OCI-LY3 (cell line): ENCODE results near the gene OSCP1.

Experiments
- EZH2phosphoT487 ChIP-seq: fragments of 200-600 bp; shearing (Covaris generic); IDR thresholded peaks from 2 replicates; pipeline ENCODE4 v1.6.1; 2018; ENCODE audit warnings: antibody characterized with exemption, mixed run types, low read depth
- TF ChIP-seq, protein P1 (sequence below): fragments of 200-600, 300-600 bp; sonication (generic); IDR thresholded peaks from 2 replicates; pipeline ENCODE4 v1.5.1; 2014; ENCODE audit warnings: antibody characterized with exemption, low read length, low read depth

DNA sequence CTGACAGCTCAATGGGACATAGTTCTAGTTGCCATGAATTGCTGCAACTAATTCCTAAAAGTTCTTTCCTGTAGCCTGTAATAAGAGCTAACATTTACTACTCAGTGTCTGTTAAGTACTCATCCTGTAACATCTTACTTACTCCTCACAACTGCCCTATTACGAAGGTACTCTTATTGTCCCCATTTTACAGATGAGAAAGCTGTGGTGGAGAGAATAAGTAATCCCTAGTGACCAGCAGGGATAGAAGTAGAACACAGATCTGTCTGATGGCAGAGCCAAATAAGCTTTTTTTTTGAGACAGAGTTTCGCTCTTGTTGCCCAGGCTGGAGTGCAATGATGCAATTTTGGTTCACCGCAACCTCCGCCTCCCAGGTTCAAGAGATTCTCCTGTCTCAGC is 67.6 kb downstream of the OSCP1 start:
- no peak for TF ChIP-seq EZH2phosphoT487
- TF ChIP-seq, protein P1, sequence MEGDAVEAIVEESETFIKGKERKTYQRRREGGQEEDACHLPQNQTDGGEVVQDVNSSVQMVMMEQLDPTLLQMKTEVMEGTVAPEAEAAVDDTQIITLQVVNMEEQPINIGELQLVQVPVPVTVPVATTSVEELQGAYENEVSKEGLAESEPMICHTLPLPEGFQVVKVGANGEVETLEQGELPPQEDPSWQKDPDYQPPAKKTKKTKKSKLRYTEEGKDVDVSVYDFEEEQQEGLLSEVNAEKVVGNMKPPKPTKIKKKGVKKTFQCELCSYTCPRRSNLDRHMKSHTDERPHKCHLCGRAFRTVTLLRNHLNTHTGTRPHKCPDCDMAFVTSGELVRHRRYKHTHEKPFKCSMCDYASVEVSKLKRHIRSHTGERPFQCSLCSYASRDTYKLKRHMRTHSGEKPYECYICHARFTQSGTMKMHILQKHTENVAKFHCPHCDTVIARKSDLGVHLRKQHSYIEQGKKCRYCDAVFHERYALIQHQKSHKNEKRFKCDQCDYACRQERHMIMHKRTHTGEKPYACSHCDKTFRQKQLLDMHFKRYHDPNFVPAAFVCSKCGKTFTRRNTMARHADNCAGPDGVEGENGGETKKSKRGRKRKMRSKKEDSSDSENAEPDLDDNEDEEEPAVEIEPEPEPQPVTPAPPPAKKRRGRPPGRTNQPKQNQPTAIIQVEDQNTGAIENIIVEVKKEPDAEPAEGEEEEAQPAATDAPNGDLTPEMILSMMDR = no peak
